EL (cell line): ENCODE data around the gene CYTH3.
"Not testable (repeated sequence)": the region's sequence is repeated elsewhere in the genome, so short reads cannot be mapped to it uniquely, and the experiment has no call there.

Experiments used
- DNase-seq: peaks from one replicate; pipeline ENCODE4 v3.0.0-alpha.2; 2016

Gene CYTH3

GRCh38 chr7:6163402-6163801, 109.0 kb downstream of the CYTH3 start:
- no peak for DNase-seq

DNA sequence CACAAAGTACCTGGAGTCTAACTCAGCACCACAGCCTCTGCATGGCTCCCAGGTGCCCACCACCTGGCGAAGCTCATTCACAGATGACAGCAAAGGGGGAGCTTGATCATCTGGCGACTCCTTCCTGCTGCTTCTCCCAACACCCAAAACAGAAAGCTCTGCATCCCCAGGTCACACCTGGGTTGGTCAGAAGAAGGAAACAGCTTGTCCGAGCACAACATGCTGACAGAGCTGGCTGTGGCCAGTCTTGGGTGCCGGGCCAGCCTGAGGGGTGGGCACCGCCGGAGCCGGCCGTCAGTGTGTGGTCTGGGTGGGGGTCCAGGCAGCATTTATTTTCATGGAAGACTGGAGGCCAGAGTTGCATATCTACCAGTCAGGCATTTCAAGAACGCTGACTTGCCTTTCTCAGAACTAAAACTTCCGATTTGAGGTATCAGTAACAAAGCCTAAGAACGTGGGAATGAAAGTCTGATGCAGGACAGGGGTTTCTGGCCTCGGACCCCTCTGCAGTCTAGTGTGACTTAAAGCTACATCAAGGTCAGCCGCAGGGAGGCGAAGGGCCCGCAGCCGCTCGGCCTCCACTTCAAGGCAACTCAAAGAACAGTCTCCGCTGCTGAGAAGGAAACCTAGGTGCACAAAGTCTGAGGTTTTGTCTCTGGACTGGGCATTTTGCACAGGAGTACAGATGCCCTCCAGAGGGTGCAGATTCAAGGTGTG, 109.6 kb downstream of the CYTH3 start:
- DNase-seq = no peak

DNA sequence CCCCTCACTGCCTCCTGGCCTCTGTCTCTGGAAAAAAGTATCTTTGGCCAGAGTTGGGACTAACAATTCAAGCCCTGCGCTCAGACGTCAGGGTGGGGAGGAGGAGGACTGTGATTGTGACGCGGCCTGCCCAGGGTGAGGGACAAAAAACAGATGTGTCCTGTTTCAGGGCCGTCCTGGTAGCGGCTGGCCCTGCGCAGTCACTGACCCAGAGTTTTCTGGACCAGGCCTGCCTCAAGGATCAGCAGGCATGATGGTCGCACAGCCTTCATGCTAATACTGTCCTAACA, 110.1 kb downstream of the CYTH3 start:
- DNase-seq = no peak

GRCh38 chr7:6161463-6162330, 110.7 kb downstream of the CYTH3 start:
- no peak for DNase-seq

DNA sequence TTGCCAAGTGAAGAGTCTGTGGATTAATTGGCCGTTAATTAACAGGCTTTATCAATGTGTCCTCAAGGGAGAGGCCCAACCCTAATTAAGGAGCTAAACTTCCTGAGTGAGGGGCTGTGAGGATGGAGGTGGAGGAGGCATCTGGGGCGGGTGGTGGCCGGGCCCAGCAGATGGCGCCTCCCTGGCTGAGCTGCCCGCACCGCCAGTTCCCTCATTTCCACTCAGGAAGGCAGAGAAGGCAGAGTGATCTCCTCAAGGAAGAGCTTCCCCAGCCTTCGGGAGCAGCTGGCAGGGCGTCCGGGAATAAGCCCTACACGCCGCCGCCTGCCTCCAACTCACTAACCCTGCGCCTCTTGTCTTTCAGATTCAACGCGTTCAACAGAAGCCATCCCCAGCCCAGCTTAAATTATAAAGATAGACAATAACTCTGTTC, 112.2 kb downstream of the CYTH3 start:
- DNase-seq = peak; percentile 74

DNA sequence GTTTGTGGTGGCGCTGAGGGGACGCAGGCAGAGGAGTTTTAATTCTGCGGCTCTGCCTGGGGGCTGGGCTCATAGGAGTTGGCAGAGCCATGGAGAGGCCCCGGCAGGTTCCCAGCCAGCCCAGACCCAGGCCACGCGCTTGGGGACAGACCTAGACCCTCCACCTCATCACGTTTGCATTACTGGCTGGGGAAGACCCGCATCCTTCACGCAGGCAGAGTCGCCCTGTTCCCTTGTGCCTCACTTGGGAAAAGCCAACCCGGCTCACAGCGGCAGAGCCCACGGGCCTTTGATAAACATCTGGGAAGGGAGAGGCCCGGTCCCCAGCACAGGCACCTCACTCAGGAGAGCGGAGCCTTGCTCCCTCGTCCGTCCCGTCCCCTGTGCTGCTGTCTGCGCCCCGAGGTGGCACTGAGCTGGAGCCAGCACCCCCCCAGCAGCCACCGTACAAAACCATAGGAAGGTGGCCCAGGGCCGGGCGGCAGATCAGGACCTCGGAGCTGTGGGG, 112.8 kb downstream of the CYTH3 start:
- DNase-seq = no peak

DNA sequence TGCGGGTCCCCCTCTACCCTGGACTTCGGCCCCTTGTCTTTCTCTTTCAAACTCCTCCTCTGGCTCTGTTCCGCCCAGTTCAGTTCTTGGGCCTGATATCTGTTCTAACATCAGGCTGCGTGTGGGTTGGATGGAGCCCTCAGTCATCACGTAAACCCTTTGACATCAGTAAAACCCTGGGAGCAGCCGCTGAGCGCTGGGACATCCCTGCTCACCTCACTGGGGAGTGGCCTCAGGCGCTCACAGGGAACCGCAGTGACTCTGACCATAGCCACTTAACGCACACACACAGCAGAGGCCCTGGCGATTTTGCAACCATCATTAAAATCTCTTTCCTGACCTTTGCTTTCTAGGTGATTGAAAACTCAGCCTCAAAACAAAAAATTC, 113.3 kb downstream of the CYTH3 start:
- DNase-seq = peak; percentile 19

DNA sequence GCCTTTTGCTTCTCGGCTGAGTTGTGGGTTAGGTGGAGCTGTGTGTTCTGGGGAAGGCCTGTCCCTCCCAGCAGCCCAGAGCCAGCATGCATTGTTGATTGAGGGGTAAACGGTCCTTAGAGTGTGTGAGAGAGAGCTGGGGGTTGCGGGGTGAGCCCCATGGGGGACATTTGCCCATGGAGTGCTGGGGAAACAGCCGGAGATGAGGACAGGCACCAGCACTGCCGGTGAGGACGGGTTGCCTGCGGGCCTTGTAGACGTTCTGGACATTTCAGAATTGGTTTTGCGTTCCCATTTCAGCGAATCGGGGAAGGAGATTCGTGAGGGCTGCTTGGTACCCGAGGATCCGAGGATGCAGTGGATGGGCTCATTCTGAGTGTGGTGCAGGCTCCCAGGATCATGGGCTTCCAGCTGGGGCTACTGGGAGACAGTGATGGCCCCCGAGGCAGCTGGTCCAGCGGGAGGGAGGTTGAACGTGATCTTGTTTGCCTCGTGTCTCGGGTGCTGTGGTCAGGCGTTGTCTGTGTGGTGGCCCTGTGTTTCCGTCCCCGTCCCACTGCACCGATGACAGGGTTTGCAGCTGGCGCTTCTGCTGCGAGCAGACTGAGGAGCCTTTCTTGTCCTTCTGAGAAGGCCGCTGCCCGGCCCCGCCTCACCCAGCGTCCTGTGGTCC, 113.9 kb downstream of the CYTH3 start:
- DNase-seq = no peak

DNA sequence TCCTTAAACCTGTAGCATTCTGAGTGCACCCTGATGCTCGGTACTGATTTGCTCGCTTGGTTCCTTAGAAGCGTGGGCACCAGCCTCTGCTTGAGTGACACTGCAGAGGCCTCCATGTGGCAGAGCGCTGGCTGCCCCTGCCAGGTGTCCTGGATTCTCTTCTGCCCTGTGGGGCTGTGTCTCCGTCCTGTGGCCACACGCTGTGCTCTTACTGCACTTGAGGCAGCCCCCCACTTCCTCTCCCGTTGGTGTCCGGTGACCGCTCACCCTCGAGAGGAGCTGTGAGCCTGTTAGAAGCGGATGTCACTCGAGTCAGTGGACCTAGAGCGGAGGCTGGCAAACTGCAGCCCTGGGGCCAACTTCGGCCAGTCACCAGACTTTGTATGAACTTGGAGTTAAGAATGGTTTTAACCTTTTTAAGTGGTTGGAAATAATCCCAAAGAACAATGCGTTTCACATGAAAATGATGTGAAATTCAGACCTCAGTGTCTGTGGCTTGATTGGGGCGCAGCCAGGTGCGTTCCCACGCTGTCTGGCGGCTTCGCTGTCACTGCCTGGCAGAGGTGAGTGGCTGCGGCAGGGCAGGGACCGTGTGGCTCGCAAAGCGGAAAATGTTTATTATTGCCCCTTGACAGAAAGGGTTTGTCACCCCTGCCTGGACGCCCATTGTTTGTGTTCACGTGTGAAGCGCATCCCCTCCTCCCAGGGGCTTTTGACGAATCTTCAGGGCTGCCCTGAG, 114.6 kb downstream of the CYTH3 start:
- DNase-seq = no peak

DNA sequence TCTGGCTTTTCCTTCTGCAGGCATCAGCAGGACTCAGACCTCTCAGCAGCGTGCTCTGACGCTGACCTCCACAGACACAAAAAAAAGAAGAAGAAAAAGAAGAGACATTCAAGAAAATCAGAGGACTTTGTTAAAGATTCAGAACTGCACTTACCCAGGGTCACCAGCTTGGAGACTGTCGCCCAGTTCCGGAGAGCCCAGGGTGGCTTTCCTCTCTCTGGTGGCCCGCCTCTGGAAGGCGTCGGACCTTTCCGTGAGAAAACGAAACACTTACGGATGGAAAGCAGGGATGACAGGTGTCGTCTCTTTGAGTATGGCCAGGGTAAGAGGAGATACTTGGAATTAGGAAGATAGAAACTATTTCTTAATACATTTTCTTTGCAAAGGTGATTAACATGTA, 115.7 kb downstream of the CYTH3 start:
- no peak for DNase-seq

DNA sequence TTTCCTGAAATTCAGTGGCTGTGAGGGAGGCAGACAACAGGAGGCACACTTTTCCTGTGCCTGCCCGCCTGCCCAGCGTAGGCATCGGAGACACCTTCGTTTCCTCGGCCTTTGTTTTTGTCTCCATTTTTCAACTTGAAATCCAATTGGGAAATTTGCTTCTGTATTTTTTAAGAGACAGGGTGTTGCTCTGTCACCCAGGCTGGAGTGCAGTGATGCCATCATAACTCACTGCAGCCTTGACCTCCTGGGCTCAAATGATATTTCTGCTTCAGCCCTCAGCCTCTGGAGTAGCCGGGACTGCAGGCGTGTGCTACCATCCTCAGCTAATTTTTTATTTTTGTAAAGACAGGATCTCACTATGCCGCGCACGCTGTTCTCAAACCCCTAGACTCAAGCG, 116.8 kb downstream of the CYTH3 start:
- no peak for DNase-seq

DNA sequence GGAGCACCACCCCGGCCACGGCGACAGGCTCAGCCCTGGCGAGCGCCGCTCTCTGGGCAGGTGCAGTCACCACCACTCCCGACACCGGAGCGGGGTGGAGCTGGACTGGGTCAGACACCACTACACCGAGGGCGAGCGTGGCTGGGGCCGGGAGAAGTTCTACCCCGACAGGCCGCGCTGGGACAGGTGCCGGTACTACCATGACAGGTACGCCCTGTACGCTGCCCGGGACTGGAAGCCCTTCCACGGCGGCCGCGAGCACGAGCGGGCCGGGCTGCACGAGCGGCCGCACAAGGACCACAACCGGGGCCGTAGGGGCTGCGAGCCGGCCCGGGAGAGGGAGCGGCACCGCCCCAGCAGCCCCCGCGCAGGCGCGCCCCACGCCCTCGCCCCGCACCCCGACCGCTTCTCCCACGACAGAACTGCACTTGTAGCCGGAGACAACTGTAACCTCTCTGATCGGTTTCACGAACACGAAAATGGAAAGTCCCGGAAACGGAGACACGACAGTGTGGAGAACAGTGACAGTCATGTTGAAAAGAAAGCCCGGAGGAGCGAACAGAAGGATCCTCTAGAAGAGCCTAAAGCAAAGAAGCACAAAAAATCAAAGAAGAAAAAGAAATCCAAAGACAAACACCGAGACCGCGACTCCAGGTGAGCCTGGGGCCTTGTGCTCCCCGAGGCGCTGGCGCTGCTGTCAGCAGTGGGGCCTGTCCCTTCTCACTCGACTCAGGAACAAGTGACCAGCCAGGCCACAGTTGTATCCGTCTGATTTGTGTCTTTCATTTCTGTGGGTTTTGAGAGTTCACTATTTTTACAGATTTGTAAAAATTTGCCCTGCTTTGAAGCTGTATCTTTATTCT, 117.7 kb downstream of the CYTH3 start:
- DNase-seq = no peak

DNA sequence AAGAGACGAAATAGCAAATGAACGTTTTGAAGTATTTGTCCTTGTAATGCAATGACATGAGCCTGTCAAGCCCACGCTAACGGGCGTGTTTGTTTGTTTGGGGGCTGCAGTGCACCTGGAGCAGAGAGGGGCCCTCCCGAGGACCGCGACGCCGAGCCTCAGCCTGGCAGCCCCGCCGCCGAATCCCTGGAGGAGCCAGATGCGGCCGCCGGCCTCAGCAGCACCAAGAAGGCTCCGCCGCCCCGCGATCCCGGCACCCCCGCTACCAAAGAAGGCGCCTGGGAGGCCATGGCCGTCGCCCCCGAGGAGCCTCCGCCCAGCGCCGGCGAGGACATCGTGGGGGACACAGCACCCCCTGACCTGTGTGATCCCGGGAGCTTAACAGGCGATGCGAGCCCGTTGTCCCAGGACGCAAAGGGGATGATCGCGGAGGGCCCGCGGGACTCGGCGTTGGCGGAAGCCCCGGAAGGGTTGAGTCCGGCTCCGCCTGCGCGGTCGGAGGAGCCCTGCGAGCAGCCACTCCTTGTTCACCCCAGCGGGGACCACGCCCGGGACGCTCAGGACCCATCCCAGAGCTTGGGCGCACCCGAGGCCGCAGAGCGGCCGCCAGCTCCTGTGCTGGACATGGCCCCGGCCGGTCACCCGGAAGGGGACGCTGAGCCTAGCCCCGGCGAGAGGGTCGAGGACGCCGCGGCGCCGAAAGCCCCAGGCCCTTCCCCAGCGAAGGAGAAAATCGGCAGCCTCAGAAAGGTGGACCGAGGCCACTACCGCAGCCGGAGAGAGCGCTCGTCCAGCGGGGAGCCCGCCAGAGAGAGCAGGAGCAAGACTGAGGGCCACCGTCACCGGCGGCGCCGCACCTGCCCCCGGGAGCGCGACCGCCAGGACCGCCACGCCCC, 118.5 kb downstream of the CYTH3 start:
- DNase-seq = no peak

DNA sequence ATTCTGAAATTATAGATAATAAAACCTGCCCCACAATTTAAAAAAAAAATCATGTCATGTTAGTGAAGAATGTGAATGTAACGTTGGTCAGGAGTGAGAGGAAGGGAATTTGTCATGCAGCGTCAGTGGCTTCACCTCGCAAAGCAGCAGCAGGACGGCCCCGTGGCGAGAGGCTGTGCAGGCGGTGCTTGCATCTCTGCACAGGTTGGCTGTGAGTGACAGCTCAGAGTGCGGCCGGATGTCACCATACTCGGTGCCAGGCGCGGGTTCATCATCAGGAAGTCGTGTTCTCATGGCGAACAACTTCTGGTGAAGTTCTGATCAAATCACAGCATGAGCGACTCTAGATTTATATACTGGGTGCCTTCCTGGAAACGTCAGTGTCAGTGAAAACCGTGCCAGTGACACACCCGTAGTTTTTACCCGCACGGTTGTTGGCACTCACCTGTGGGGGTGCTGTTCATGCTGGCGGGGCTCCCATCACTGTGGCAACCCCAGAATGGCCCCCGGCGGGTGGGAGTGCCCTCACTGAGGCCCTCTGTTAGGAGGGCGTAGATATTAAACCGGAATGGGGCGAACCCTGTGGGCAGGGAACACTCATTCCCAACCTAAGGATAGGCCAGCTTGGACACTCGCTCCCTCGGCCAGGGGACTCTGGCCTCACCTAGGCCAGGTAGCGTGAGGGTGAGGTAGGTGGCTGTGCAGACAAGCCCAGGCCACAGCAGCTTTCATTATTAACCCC, 120.3 kb downstream of the CYTH3 start:
- DNase-seq = no peak

DNA sequence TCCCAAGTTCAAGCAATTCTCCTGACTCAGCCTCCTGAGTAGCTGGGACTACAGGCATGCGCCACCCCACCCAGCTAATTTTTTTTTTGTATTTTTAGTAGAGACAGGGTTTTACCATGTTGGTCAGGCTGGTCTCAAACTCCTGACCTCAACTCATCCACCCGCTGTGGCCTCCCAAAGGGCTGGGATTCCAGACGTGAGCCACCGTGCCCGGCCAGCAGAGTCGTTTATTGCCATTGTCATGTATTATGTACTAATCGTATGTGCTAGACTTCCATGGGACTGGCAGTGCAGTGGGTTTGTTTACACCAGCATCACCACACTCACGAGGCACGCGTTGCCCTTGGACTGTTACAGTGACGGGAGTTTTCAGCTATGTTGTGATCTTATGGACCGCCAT, 120.9 kb downstream of the CYTH3 start:
- not testable (repeated sequence) for DNase-seq

- DNase-seq = no peak
Observed at GRCh38 chr7:6149996-6150395, 122.4 kb downstream of the CYTH3 start.

DNA sequence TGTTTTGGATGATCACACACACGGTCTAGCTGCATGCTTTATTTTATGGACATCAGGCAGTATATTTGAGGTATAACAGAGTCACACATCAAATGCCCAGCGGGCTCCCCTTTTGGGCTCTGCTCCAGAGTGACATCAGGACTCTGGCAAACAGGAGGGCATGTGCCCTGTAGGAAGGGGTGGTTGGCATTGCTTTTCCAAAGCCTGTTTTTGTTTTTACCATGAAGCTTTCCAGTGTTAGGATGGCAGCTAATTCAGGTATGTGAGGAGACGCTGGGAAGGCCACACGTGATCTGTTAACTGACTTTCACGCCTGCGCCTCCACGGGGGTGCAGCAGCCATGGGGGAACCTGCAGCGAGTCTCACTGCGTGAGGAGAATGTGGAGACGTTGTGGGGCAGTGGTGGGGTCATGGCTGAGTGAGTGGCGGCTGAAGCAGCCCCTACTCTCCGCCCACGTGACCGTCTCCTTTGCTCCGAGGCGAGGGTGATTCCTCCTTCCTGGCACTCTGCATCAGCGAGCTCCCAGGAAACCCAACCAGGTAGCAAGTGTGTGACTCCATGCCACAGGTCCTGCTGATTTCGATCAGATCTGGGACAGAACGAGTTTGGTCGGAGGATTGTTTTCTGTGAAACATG, 123.6 kb downstream of the CYTH3 start:
- DNase-seq = no peak

DNA sequence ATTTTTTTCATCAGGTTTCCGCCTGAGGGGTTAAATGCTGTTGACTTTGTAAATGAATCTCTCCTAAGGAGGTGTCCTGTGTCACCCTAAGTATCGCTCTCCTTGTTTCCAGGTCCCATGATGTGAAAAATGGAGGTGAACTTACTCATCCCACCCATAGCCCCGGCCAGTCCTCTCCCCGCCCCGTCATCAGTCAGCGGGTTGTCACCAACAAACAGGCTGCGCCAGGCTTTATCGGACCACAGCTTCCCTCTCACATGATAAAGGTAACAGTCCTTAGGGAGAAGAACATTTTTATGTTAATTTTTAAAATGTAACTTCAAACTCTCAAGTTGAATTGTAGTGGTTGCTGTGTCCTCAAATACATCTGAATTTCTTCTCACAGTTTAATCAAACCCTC, 124.8 kb downstream of the CYTH3 start:
- no peak for DNase-seq

DNA sequence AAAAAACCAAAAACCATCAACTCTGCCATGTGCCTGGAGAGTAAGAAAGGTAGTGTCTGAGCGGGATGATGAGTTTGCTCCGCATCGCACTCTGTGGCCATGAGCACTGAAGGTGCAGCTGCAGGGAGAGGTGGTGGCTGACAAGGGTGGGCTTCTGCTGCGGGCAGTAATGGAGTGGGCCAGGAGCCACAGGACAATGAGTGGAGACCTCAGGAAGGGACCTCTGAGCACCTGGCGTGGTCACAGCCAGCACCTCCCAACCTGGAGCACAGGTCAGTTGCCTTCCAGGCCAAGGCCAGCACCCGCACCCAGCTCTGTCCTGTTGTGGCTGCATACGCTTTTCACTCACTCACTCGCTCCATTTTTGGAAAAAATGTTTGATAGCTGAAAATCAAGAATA, 125.8 kb downstream of the CYTH3 start:
- DNase-seq = no peak

DNA sequence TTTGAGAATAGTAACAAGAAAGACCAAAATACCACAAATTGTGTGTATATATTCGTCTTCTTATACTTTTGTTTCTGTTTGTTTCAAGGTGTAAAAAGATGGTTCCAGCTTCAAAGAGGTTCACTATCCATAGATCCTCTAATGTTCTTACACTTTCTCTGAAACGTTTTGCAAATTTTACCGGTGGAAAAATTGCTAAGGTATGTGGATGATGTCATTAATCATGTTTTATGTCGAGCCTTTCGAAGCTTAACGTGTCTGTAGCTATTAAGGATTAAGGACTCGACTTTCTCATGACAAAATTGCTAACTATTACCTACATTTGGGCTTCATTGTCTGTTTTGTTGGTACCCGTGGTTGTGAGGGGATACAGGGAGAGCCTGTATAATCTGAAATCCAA, 128.4 kb downstream of the CYTH3 start:
- no peak for DNase-seq
